GM21360 (cell line): ENCODE results near the gene REN.

Source experiments
- ATAC-seq: cut with Tn5 transposase; IDR thresholded peaks from one replicate; pipeline ENCODE4 v1.9.1; 2021; ENCODE audit warnings: mild to moderate bottlenecking, moderate library complexity; ENCODE audit not compliant: unreplicated experiment

Gene REN

GRCh38 chr1:204154568-204155255 is 11.4 kb downstream of the REN start:
- ATAC-seq, result no peak

- ATAC-seq, result no peak
Measured at GRCh38 chr1:204153667-204154066, 12.5 kb downstream of the REN start.

- no peak for ATAC-seq
Measured at GRCh38 chr1:204152310-204153044, 13.7 kb downstream of the REN start.

- ATAC-seq, result no peak
Measured at GRCh38 chr1:204151552-204152309, 14.4 kb downstream of the REN start, which contains the start of gene ETNK2. TSS of gene ETNK2 (minus strand) at chr1:204152044. CDS start at chr1:204151852, 192 bp downstream.

GRCh38 chr1:204150702-204151551 is 15.2 kb downstream of the REN start:
- ATAC-seq, result no peak

GRCh38 chr1:204149635-204150565 is 16.2 kb downstream of the REN start:
- ATAC-seq, result no peak

- ATAC-seq, result no peak
Measured at GRCh38 chr1:204149107-204149506, 17.0 kb downstream of the REN start.

GRCh38 chr1:204147406-204148383 is 18.4 kb downstream of the REN start:
- no peak for ATAC-seq

GRCh38 chr1:204146965-204147364 is 19.2 kb downstream of the REN start:
- no peak for ATAC-seq

GRCh38 chr1:204146309-204146708 is 19.8 kb downstream of the REN start:
- ATAC-seq, result no peak

- no peak for ATAC-seq
Measured at GRCh38 chr1:204145033-204145504, 21.1 kb downstream of the REN start.

- ATAC-seq, result no peak
Measured at GRCh38 chr1:204143276-204144041, 22.7 kb downstream of the REN start.

GRCh38 chr1:204142032-204142974 is 23.8 kb downstream of the REN start:
- ATAC-seq, result no peak

- ATAC-seq, result no peak
Measured at GRCh38 chr1:204141131-204141530, 25.0 kb downstream of the REN start.

- no peak for ATAC-seq
Measured at GRCh38 chr1:204139952-204140351, 26.2 kb downstream of the REN start.

- ATAC-seq, result no peak
Measured at GRCh38 chr1:204139088-204139487, 27.0 kb downstream of the REN start.
